ENCODE results near the gene RSF1.
"Not testable (repeated sequence)": the region's sequence is repeated elsewhere in the genome, so short reads cannot be mapped to it uniquely, and the experiment has no call there.

The RSF1 gene, protein sequence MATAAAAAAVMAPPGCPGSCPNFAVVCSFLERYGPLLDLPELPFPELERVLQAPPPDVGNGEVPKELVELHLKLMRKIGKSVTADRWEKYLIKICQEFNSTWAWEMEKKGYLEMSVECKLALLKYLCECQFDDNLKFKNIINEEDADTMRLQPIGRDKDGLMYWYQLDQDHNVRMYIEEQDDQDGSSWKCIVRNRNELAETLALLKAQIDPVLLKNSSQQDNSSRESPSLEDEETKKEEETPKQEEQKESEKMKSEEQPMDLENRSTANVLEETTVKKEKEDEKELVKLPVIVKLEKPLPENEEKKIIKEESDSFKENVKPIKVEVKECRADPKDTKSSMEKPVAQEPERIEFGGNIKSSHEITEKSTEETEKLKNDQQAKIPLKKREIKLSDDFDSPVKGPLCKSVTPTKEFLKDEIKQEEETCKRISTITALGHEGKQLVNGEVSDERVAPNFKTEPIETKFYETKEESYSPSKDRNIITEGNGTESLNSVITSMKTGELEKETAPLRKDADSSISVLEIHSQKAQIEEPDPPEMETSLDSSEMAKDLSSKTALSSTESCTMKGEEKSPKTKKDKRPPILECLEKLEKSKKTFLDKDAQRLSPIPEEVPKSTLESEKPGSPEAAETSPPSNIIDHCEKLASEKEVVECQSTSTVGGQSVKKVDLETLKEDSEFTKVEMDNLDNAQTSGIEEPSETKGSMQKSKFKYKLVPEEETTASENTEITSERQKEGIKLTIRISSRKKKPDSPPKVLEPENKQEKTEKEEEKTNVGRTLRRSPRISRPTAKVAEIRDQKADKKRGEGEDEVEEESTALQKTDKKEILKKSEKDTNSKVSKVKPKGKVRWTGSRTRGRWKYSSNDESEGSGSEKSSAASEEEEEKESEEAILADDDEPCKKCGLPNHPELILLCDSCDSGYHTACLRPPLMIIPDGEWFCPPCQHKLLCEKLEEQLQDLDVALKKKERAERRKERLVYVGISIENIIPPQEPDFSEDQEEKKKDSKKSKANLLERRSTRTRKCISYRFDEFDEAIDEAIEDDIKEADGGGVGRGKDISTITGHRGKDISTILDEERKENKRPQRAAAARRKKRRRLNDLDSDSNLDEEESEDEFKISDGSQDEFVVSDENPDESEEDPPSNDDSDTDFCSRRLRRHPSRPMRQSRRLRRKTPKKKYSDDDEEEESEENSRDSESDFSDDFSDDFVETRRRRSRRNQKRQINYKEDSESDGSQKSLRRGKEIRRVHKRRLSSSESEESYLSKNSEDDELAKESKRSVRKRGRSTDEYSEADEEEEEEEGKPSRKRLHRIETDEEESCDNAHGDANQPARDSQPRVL (N-terminal part only)

DNA sequence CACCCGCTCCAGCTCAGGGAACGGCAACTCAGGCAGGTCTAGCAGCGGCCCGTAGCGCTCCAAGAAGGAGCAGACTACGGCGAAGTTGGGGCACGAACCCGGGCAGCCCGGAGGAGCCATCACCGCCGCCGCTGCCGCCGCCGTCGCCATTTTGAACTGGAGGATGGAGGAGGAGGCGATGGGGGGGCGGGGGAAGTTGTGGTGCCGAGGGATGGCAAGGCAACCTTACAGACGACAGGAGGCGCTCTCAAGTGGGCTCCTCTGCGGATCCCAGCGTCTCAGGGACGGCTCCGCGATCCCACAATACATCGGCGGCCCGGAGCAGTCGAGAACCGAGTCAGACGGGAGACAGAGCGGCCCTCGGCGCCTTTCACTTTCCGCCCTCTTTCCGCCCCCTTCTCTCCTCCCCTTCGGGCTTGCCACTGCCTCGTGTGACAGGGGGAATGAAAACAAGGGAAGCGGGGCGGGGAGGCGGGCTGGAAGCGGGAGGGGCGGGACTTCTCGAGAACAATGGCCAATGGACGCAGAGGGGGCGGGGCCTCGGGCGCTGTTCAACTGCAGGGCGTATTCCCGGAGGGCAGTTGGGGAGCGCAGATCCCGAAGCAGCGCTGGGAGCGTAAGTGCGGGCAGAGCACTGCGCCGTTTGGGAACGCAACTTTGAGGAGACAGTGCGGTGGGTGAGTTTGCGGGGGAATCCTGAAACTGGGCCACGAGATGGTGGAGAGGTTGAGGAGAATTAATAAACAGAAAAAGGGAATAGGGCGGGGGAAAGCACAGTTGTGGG lies at the start of gene RSF1, which contains the start of gene AAMDC:
Gene RSF1, minus strand, starts transcription at position 158 of the 784 bp plus-strand sequence. Its CDS starts 8 bp downstream, at position 150.
Gene AAMDC, plus strand, starts transcription at position 580 of the 784 bp plus-strand sequence. CDS start 21,353 bp downstream, outside the sequence.
- DNase-seq (ENCODE audit: low spot score): peak; percentile 96

DNA sequence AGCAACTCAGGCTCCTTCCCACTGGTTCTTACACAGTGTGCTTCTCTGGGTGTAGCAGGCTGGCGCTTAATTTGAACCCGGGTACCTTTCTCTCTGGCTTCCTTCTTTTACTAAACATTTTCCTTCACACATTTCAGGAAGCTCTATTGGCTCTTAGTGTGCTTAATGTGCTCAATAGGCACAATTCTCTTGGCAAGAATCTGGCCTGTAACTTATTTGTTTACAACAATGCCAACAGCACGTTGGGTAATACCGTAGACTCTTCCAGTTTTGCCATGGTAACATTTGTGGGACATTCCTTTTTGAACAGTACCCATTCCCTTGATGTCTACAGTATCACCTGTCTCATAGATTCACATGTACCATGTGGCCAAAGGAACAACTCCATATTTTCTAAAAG lies 48.2 kb upstream of the RSF1 start:
- DNase-seq (ENCODE audit: low spot score): no peak

DNA sequence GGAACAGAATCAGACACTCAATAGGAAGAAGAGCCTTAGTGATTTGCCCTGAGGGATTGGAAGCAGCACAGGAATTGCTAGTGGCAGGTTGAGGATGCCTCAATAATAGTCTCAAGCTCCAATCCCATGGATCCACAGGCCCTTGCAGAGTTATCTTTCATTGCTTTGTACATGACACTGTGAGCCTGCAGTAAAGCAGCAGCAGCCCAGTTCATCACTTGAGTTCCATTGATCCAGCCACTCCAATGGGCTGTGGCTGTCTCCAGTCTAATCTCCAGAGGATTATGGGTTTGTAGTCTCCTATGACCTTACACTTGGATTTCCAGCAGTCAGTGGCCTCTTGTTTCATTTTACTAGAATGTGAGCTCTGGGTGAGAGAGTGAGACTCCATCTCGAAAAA lies 45.8 kb upstream of the RSF1 start:
- no peak for DNase-seq (ENCODE audit: low spot score)

DNA sequence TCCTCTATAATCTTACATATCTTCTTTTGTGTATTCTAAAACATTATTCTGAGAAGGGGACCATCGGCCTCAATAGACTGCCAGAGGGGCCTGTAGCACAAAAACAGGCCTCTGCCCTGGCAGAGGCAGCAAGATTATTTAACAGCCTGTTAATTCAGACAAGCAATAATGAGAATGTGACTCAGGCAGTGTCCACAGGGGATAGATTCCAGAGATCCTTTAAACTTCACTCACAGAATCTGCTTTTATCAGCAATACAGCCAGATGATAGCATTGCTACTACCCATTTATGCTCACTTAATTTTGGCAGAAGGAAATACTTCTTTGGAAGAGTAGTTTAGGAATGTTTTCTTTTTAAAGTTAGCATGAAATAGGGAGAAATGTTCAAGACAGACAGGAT lies 45.3 kb upstream of the RSF1 start:
- no peak for DNase-seq (ENCODE audit: low spot score)

DNA sequence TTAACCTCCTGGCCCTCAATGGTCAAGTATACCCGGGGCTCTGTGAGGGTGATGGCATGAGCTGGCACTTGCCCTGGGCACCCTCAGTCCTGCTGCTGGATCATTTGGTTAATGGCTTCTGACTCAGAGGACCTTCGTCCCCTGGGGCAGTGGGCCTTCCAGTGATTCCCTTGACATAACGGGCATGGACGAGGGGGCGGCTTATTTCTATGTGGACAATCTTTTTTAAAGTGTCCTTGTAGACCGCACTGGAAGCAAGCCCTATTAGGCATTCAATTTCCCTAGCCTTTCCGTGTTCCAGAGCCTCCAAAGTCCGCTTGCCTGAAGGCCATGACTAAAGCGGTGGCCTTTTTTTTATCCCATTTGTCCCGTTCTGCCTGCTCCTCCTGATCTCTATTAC lies 40.9 kb upstream of the RSF1 start:
- DNase-seq (ENCODE audit: low spot score): not testable (repeated sequence)

DNA sequence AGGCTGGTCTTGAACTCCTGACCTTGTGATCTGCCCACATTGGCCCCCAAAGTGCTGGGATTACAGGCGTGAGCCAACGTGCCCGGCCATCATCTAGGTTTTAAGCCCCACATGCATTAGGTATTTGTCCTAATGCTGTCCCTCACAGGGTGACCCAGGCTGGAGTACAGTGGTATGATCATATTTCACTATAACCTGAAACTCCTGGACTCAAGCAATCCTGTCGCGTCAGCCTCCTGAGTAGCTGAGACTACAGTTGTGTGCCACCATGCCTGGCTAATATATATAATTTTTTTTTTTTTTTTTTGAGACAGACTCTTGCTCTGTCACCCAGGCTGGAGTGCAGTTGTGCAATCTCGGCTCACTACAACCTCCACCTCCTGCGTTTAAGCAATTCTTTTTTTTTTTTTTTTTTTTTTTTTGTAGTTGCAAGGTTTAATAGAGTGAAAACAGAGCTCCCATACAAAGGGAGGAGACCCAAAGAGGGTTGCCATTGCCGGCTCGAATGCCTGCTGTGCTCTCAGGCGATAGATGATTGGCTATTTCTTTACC lies 37.5 kb upstream of the RSF1 start:
- not testable (repeated sequence) for DNase-seq (ENCODE audit: low spot score)

DNA sequence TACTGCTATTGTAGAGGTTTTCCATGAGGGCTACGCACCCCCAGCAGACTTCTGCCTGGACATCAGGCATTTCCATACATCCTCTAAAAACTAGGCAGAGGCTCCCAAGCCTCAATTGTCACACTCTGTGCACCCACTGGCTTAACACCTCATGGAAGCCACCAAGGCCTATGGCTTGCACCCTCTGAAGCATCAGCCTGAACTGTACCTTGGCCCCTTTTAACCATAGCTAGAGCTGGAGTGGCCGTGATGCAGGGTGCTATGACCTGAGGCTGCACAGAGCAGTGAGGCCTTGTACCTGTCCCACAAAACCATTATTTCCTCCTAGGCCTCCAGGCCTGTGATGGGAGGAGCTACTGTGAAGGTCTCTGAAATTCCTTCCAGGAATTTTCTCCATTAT lies 34.3 kb upstream of the RSF1 start:
- DNase-seq (ENCODE audit: low spot score): no peak

DNA sequence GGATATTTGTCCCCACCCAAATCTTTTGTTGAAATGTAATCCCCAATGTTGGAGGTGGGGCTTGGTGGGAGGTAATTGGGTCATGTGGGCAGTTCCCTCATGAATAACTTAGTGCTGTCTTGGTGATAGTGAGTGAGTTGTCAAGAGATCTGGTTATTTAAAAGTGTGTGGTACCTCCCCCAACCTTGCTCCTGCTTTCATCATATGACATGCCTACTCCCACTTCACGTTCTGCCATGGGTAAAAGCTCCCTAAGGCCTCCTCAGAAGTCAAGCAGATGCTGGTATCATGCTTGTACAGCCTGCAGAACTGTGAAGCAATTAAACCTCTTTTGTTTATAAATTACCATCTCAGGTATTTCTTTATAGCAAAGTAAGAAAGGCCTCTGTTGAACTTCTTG lies 31.0 kb upstream of the RSF1 start:
- no peak for DNase-seq (ENCODE audit: low spot score)

DNA sequence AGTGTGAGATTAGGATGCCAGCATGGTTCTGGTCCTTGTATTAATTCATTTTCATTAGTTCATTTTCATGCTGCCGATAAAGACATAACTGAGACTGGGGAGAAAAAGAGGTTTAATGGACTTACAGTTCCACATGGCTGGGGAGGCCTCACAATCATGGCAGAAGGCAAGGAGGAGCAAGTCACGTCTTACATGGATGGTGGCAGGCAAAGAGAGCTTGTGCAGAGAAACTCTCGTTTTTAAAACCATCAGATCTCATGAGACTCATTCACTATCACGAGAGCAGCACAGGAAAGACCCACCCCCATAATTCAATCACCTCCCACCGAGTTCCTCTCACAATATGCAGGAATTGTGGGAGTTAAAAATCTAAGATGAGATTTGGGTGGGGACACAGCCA lies 23.2 kb upstream of the RSF1 start:
- DNase-seq (ENCODE audit: low spot score): not testable (repeated sequence)

DNA sequence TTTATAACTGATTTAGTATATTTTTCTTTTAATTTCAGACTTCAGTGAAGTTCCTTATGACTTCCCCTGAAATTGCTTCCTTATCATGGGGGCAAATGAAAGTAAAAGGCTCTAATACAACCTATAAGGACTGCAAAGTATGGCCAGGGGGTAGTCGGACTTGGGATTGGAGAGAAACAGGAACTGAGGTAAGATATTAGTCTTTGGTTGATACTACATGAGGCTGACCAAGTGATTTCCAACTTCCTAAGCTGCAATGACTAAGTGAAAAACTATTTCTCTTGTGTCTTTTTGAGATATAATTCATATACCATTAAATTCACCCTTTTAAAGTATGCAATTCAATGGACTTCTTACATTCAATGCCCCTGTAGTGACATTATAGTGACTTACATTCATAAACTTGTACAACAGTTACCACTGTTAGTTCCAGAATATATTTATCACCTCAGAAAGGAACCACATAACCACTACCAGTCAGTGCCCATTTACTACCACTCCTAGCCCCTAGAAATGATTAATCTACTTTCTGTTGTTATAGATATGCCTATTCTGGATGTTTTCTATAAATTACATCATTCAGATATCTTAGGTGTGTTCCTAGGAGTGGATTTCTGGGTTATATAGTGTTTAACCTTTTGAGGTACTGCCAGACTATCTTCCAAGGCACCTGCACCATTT lies 22.1 kb upstream of the RSF1 start:
- no peak for DNase-seq (ENCODE audit: low spot score)

DNA sequence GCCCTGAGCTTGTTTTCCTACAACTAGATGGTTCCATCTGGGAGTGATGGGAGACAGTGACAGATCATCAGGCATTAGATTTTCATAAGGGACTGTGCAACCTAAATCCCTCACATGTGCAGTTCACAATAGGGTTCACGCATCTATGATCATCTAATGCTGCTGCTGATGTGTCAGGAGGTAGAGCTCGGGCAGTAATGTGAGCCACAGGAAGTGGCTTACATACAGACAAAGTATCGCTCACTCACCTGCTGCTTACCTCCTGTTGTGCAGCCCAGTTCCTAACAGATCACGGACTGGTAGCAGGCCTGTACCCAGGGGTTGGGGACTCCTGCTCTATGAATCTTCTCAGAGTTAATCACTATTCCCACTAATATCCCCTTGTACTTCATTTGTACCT lies 12.8 kb upstream of the RSF1 start:
- DNase-seq (ENCODE audit: low spot score): no peak

DNA sequence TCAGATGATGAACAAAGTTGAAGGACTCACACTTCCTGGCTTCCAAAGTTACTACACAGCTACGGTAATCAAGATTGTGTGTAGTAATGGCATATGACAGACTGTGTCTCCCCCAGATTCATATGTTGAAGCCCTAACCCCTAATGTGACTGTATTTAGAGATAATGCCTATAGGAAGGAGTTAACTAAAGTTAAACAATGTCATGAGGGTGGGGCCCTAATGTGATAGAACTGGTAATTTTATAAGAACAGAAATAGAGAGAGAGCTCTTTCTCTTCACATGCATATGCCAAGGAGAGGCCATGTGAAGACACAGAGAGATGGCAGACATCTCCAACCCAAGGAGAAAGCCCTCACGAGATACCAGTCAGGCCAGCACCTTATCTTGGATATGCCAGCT lies 8.4 kb upstream of the RSF1 start:
- DNase-seq (ENCODE audit: low spot score): no peak

DNA sequence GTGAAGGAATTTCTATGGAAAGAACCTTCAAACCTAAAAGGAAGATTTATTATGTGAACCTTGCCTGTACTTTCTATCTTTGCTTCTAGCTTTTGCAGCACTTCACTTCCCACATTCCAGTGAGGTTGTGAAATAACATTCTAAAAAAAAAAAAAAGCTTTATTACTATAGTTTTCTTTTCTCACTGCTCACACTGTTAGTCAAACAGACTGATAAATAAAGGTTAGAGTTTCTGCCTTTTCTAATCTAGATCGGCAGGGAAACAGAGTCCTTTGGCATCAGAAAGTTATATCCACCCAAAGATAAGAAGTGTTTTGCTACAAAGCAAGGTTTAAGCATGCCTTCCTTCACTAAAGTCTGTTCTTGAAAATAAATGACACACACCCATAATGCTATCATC lies 3.3 kb upstream of the RSF1 start:
- DNase-seq (ENCODE audit: low spot score): no peak

DNA sequence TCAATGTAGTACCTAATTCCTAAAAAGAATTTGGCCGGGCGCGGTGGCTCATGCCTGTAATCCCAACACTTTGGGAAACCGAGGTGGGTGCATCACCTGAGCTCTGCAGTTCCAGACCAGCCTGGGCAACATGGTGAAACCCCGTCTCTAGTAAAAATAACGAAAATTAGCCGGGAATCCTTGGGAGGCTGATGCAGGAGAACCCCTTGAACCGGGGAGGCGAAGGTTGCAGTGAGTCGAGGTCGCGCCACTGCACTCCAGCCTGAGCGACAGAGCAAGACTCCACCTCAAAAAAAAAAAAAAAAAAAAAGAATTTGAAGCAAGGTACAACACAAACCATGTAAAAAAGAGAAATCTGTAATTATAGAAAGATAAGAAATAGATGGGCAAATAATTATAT lies 1.6 kb upstream of the RSF1 start:
- not testable (repeated sequence) for DNase-seq (ENCODE audit: low spot score)

DNA sequence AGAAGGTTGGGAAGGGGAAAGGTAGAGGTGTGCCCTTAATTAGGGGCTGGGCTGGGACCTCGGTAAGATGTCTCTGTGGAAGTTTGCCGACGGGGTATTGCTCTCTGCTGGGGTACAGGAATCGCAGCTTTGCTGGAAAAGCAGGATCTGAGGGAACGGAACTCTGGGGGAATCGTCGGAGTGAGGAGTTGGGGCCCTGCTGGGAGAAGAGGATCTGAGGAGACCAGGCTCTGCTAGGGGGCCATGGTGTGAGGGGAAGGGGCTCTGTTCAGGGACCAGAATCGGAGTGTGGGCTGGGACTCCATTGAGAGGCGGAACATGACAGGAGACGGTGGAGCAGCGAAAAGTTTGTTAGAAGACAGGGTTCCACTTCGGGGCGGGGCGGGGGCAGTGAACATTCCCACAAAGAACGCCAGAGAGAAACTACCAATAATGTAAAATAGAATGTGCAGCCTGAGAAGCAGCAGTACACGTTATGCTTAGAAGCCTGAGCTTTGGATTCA lies 878 bp upstream of the RSF1 start:
- no peak for DNase-seq (ENCODE audit: low spot score)

DNA sequence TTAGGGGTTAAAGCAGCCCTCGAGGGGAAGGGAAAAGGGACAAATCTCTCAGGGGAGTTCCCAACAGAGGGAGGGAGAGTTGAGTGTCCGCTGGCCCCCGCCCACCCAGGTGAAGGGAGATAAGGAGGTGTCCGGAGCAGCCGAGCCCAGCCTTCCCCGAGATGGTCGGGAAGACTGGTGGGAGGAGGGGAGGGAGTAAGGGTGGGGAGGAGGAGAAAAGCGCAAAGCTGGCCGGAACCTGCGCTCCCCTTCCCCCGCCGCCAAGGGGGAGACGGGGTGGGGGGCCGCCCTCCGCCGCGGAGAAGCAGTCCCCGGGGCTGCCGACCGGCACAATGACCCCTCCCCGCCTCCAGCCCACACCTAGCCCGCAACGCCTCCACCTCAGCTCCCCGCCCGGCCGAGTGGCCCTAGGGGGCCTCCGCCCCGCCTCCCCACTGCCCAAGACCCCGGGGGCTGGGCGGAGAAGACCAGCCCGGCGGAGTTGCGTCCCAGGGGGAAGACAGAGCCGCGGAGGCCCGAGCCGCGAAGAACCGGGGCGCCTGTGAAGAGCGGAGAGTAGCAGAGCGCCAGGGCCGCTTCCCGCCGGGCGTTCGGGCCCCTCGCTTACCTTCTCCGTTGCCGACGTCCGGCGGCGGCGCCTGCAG lies 479 bp downstream of the RSF1 start:
- peak; percentile 27 for DNase-seq (ENCODE audit: low spot score)

DNA sequence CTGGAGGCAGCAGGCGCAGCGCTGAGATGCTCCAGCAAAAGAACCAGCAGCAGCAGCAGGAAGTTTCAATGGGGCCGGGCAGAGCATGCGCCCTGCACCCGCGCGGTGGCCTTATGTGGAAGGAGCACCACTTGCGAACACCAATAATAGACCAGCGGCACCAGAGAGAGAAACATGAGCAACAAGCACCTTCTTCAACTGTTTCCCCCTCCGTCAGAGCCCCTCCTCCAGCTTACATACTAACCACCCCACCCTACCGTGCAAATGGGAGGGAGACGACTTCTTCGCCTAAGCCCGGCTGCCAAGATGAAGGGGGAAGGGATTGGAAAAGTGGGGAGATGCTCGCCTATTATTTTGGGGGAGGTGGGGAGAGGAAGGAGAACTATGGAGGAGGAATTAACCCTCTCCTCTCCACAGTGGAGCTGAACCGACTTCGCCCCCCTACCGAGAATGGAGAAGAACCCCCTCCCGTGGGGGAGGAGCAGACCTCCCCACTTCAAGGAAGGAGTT lies 1.1 kb downstream of the RSF1 start:
- peak; percentile 85 for DNase-seq (ENCODE audit: low spot score)

DNA sequence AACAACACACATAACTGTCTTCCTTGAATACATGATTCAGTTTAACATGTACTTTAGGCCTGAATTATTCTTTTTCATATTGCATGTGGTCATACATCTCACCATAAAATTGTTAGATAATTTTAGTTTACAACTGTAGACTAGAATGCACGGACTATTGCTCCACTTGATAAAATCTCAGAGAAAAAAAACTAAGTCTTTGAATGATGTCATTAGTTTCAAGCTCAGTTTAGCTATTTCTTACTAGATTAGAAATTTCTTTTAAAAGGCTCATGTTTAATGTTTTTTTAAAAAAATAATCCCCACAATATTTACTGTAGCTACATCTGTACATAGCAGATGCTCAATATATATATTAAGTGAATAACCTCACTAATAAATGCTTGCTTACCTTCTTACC lies 5.1 kb downstream of the RSF1 start:
- no peak for DNase-seq (ENCODE audit: low spot score)

DNA sequence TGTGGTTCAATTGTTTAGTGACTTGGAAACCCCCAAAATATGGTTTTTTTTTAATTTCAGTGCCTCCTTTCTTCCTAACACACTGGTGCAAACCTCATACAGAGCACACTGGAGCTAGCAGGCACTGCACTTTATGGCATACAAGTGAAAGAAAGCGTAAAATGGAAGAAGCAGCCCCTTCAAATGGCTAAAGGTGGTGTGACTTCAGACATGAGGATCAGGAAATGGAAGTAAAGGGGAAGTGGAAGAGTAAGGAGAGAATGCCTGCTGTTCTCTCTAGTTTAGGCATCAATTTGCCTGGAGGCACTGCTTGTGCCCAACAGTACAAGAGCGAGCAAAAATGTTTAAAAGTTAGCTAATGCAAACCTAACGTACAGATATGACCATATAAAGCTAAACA lies 5.7 kb downstream of the RSF1 start:
- no peak for DNase-seq (ENCODE audit: low spot score)

All from activated CD4-positive, alpha-beta T cell treated with anti-CD3 and anti-CD28 coated beads, Interleukin-2, Interleukin-4, amounts not matched to agents 100 ng/mL and 50 ng/mL, durations not matched to agents 16 hours and 8 hours (primary cell).